Loucy (cell line): Measurements from ENCODE around the gene ALDH1A3.
"Not testable (repeated sequence)": the region's sequence is repeated elsewhere in the genome, so short reads cannot be mapped to it uniquely, and the experiment has no call there.

ENCODE experiments used
- H2AFZ ChIP-seq: fragments of 200-600 bp; sonication (generic); 2 replicates; pipeline ENCODE4 v1.6.0; 2016; ENCODE audit warnings: antibody characterized with exemption, mild to moderate bottlenecking, low read length, moderate library complexity
- H3F3A ChIP-seq: fragments of 200-600 bp; 2 replicates; pipeline ENCODE4 v1.6.0; 2016; ENCODE audit warnings: antibody characterized with exemption, low read depth, mild to moderate bottlenecking
- H3K27me3 ChIP-seq: fragments of 200-600 bp; sonication (generic); 2 replicates; pipeline ENCODE4 v1.6.1; 2014; ENCODE audit warnings: low read length, mild to moderate bottlenecking; ENCODE audit not compliant: insufficient read depth, poor library complexity, severe bottlenecking
- H3K36me3 ChIP-seq: fragments of 200-600 bp; sonication (generic); 2 replicates; pipeline ENCODE4 v1.6.1; 2016; ENCODE audit warnings: low read length; ENCODE audit not compliant: insufficient read depth
- H3K4me1 ChIP-seq: fragments of 200-600 bp; sonication (generic); 2 replicates; pipeline ENCODE4 v1.5.1; 2014; ENCODE audit warnings: low read length, mild to moderate bottlenecking; ENCODE audit not compliant: insufficient read depth, poor library complexity, severe bottlenecking
- H3K4me2 ChIP-seq: fragments of 200-600 bp; sonication (generic); 2 replicates; pipeline ENCODE4 v1.6.0; 2014; ENCODE audit warnings: antibody characterized with exemption, low read length, low read depth, mild to moderate bottlenecking; ENCODE audit not compliant: poor library complexity, severe bottlenecking
- H3K4me3 ChIP-seq: fragments of 200-600 bp; sonication (generic); 2 replicates; pipeline ENCODE4 v1.5.1; 2014; ENCODE audit warnings: low read length, mild to moderate bottlenecking, mixed read lengths; ENCODE audit not compliant: poor library complexity, severe bottlenecking
- H3K79me2 ChIP-seq: fragments of 200-600 bp; sonication (generic); 2 replicates; pipeline ENCODE4 v1.6.1; 2014; ENCODE audit warnings: low read length; ENCODE audit not compliant: insufficient read depth
- H3K9ac ChIP-seq: fragments of 200-600 bp; sonication (generic); 2 replicates; pipeline ENCODE4 v1.6.0; 2014; ENCODE audit warnings: mild to moderate bottlenecking, low read depth, low read length, moderate library complexity; ENCODE audit not compliant: poor library complexity, severe bottlenecking
- H3K9me2 ChIP-seq: fragments of 200-600 bp; sonication (generic); replicated peaks from 2 replicates; pipeline ENCODE4 v1.6.1; 2016; ENCODE audit warnings: low read depth, low read length, mixed read lengths
- H3K9me3 ChIP-seq: fragments of 200-600 bp; sonication (generic); 2 replicates; pipeline ENCODE4 v1.6.1; 2014; ENCODE audit warnings: mild to moderate bottlenecking, antibody characterized with exemption, low read length, low read depth; ENCODE audit not compliant: insufficient read depth
- H4K20me1 ChIP-seq: fragments of 200-600 bp; sonication (generic); 2 replicates; pipeline ENCODE4 v1.6.0; 2014; ENCODE audit warnings: antibody characterized with exemption, low read length, mild to moderate bottlenecking; ENCODE audit not compliant: insufficient read depth, poor library complexity, severe bottlenecking
- EZH2phosphoT487 ChIP-seq: fragments of 200-600 bp; IDR thresholded peaks from 2 replicates; pipeline ENCODE4 v1.6.1; 2018; ENCODE audit warnings: antibody characterized with exemption, mild to moderate bottlenecking, moderate library complexity, borderline replicate concordance
- TF ChIP-seq, protein P1 (sequence below): fragments of 200-600 bp; sonication (generic); conservative IDR thresholded peaks from 2 replicates; pipeline ENCODE4 v1.5.1; 2014; ENCODE audit warnings: mild to moderate bottlenecking, antibody characterized with exemption, low read length

Gene ALDH1A3

DNA sequence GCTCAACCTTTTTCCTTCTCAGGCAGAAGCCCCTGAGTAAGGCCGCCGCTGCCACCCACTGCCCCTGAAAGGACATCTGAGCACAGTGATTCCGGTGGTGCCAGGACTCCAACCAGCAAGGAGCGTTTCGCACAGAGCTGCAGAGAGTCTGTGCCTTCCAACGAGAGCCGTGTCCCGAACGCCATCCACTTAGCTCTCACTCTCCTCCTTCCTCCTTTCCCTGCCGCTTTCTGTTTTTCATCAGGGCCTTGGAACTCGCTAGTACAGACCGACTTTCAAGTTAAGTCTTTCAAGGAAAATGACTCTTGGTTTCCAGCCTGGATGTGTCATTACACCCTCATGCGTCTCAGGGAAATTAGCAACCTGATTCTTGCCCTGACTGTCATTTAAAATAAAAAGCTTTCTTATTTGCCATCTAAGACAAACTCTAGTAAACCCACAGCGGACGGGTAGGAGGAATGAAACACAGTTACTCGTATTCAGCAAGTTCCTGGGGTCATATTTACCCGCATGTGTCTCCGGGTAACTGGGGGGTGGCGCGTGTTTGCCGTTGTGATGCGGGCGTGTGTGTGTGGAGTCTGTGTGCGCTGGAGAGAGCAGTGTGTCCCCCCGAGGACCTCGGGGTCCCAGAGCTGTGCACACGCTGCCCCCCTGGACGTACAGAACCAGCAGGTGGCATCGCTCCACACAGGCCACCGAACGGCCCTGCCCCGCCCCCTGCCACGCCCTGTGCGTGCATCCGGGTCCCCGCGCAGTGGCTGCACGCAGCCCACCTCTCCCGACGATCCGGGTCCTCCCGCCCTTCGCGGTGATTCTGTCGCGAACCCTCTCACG lies 30.4 kb upstream of the ALDH1A3 start:
- Histone ChIP-seq H2AFZ (no peak overlapping the region), H3K9ac (no peak overlapping the region), H4K20me1 (no peaks in the 10 kb centered on the region)

DNA sequence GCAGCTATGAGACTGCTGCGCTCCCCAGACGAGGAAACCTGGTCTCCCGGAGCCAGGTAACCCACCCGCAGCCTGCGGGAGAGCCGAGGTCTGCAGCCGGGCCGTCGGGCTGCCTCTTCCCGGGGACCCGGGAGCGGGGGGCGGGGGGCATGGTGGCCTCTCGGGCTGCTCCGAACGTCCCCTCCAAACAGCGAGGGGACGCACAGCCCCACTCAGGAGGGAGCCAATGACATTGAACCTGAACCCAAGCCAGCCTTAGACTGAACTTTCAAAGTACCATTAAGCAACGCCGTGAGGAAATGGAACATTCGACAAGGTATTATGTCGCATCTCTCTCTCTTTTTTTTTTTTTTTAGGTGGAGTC lies 29.8 kb upstream of the ALDH1A3 start:
- Histone ChIP-seq H3K4me3 (no peak overlapping the region), H3K9me3 (no peaks in the 10 kb centered on the region), H3K4me1 (no peaks in the 10 kb centered on the region), H3K9ac (no peak overlapping the region), H3F3A (no peaks in the 10 kb centered on the region), H3K79me2 (no peaks in the 10 kb centered on the region), H3K4me2 (no peak overlapping the region), H3K9me2 (no peaks in the 10 kb centered on the region), H4K20me1 (no peaks in the 10 kb centered on the region), H3K27me3 (no peaks in the 10 kb centered on the region), H2AFZ (no peak overlapping the region), H3K36me3 (no peaks in the 10 kb centered on the region)
- no peak for TF ChIP-seq EZH2phosphoT487
- TF ChIP-seq, protein P1, sequence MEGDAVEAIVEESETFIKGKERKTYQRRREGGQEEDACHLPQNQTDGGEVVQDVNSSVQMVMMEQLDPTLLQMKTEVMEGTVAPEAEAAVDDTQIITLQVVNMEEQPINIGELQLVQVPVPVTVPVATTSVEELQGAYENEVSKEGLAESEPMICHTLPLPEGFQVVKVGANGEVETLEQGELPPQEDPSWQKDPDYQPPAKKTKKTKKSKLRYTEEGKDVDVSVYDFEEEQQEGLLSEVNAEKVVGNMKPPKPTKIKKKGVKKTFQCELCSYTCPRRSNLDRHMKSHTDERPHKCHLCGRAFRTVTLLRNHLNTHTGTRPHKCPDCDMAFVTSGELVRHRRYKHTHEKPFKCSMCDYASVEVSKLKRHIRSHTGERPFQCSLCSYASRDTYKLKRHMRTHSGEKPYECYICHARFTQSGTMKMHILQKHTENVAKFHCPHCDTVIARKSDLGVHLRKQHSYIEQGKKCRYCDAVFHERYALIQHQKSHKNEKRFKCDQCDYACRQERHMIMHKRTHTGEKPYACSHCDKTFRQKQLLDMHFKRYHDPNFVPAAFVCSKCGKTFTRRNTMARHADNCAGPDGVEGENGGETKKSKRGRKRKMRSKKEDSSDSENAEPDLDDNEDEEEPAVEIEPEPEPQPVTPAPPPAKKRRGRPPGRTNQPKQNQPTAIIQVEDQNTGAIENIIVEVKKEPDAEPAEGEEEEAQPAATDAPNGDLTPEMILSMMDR, result no peak

More for the DNA sequence above, 30.4 kb upstream of the ALDH1A3 start:
- no peaks in the 10 kb centered on the region for H3K9me3 ChIP-seq
- H3K4me3 ChIP-seq, result no peak overlapping the region
- no peaks in the 10 kb centered on the region for H3F3A ChIP-seq
- no peaks in the 10 kb centered on the region for H3K4me1 ChIP-seq
- H3K4me2 ChIP-seq, result no peak overlapping the region
- no peaks in the 10 kb centered on the region for H3K79me2 ChIP-seq
- TF ChIP-seq, protein P1, result no peak
- no peak for TF ChIP-seq EZH2phosphoT487
- no peaks in the 10 kb centered on the region for H3K9me2 ChIP-seq
- H3K36me3 ChIP-seq, result no peaks in the 10 kb centered on the region
- H3K27me3 ChIP-seq, result no peaks in the 10 kb centered on the region

DNA sequence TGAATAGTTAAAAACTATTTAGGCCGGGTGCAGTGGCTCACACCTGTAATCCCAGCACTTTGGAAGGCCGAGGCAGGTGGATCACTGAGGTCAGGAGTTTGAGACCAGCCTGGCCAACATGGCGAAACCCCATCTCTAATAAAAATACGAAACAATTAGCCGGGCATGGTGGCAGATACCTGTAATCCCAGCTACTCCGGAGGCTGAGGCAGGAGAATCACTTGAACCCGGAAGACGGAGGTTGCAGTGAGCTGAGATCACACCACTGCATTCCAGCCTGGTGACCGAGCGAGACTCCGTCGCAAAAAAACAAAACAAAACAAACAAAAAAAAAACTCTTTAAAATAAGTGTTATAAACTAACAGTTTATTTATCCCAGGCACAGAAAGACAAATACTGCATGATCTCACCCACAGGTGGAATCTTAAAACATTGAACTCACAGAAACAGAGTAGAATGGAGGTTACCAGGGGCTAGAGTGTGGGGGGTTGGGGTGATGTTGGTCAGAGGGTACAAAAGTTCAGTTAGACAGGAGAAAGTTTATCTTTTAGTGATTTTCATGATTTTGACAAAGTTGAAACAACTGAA lies 28.1 kb upstream of the ALDH1A3 start:
- not testable (repeated sequence) for H3K9me2 ChIP-seq, H3K79me2 ChIP-seq, H3K9ac ChIP-seq, H3F3A ChIP-seq, H3K36me3 ChIP-seq, H2AFZ ChIP-seq, H3K4me1 ChIP-seq, H3K4me2 ChIP-seq, H3K27me3 ChIP-seq, H4K20me1 ChIP-seq, H3K9me3 ChIP-seq, H3K4me3 ChIP-seq
